ENCODE data around the gene NOCT.
"Not testable (repeated sequence)": the region's sequence is repeated elsewhere in the genome, so short reads cannot be mapped to it uniquely, and the experiment has no call there.

The NOCT gene

GRCh38 chr4:139053909-139054308 is 38.3 kb downstream of the NOCT start:
- no peak for DNase-seq

DNA sequence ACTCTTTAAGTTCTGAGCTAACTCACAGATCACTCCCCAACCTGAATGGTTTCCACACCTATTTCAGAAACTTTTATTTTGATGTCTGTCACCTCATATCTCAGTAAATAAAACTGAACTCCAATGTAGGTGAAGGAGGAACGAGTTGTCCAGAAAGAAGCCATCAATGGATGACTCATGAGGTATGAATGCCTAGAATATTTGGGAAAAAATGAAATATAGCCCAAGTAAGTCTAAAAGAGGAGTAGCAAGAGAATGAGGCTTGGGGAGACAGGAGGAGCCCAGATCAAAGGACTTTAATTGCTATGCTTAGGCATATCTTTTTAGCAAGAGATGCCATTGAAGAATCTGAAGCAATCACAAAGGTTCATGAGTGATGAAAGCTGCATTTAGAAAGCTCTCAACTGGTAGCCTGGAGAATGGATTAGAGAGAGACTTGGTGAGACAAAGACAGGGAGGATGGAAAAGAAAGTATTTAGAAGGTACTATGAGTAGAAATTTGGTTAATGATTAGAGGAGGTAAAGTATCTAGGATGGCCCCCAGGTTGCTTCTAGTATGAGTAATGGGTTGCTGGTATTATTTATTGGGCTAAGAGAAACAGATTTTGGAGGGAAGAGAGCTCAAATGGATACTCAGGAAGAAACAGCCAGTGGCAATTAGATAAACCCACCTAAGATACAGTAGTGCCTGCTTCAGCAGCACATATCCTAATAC is 39.4 kb downstream of the NOCT start:
- DNase-seq: no peak

GRCh38 chr4:139059026-139059425 is 43.4 kb downstream of the NOCT start:
- not testable (repeated sequence) for DNase-seq

GRCh38 chr4:139060591-139060990 is 45.0 kb downstream of the NOCT start:
- DNase-seq: no peak

- DNase-seq: no peak
Measured at GRCh38 chr4:139076016-139076744, 60.6 kb downstream of the NOCT start.

GRCh38 chr4:139077567-139078355 is 62.2 kb downstream of the NOCT start:
- DNase-seq: no peak

DNA sequence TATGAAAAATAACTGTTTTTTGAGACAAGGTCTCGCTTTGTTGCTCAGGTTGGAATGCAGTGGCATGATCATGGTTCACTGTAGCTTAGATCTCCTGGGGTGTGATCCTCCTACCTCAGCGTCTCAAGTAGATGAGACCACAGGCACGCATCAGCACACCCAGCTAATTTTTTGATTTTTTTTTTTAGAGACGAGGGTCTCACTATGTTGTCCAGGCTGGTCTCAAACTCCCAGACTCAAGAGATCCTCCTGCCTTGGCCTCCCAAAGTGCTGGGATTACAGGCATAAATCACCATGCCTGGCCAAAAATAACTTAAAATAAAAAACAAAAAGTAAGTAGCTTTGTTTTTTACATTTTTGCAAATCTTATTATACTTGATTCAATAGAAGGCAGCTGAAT is 63.3 kb downstream of the NOCT start:
- DNase-seq: no peak

DNA sequence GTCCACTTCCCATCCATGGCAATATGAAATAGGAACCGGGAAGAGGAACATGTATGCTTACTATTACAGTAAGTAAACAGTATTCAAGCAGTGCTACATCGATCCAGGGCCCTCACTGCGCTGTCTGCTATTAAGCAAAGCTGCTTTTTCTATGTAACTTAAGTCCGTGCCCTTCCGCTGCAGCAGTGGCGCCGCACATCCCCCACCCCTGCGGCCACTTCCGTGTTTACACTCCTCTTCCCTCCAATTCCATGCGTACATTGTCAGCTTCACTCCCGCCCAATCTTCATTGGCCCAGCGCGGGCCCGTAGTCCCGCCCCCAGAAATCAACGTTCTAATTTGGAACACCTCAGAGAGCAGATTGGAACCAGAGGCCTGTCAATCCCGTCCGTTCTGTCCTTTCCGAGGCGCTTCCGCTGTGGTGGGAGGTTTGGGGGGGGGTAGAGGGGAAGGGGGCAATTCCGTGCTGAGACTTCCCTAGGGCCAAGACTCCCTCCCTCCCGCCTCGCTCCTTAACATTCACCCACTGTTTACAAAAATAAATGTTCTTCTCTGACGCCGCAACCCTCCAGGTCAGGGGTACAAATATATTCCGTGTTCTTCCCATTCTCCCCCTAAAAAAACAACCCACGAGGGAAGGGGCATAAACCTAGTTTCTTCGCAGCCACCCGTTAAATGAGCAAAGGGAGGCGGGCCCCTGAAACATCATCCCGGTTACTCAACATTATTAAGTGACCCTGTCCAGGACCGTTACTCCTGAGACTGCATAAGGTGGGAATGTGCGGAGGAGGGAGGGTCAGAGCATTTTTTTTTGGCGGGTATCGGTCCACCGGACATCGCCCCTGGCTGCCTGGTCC is 67.4 kb downstream of the NOCT start:
- peak; percentile 84 for DNase-seq

GRCh38 chr4:139083607-139083955 is 68.0 kb downstream of the NOCT start:
- DNase-seq: peak; percentile 68

GRCh38 chr4:139083956-139084803 is 68.6 kb downstream of the NOCT start:
- peak; percentile 81 for DNase-seq

GRCh38 chr4:139084804-139085093 is 69.2 kb downstream of the NOCT start:
- DNase-seq: no peak

GRCh38 chr4:139085141-139085540 is 69.6 kb downstream of the NOCT start:
- DNase-seq: no peak

GRCh38 chr4:139092271-139092670 is 76.7 kb downstream of the NOCT start:
- no peak for DNase-seq
